GM20000 (cell line): ENCODE results near the gene SNX7.
A peak's percentile ranks its signal among the peaks of the same experiment; 100 is the strongest.

Experiments
- DNase-seq: peaks from one replicate; pipeline ENCODE4 v3.0.0; 2012; ENCODE audit warnings: low spot score
- TF ChIP-seq, protein P1 (sequence below): IDR thresholded peaks from 2 replicates; pipeline ENCODE4 v1.5.1; 2012; ENCODE audit warnings: mild to moderate bottlenecking, control low read depth; ENCODE audit errors: extremely low read depth, missing control alignments

Gene SNX7

GRCh38 chr1:98766255-98766654, 104.7 kb downstream of the SNX7 start:
- DNase-seq, result peak; percentile 2
- TF ChIP-seq, protein P1, sequence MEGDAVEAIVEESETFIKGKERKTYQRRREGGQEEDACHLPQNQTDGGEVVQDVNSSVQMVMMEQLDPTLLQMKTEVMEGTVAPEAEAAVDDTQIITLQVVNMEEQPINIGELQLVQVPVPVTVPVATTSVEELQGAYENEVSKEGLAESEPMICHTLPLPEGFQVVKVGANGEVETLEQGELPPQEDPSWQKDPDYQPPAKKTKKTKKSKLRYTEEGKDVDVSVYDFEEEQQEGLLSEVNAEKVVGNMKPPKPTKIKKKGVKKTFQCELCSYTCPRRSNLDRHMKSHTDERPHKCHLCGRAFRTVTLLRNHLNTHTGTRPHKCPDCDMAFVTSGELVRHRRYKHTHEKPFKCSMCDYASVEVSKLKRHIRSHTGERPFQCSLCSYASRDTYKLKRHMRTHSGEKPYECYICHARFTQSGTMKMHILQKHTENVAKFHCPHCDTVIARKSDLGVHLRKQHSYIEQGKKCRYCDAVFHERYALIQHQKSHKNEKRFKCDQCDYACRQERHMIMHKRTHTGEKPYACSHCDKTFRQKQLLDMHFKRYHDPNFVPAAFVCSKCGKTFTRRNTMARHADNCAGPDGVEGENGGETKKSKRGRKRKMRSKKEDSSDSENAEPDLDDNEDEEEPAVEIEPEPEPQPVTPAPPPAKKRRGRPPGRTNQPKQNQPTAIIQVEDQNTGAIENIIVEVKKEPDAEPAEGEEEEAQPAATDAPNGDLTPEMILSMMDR, result no peak

- TF ChIP-seq, protein P1, result no peak
- DNase-seq, result no peak
Observed at GRCh38 chr1:98769162-98769561, 107.6 kb downstream of the SNX7 start.

GRCh38 chr1:98781906-98782305, 120.4 kb downstream of the SNX7 start:
- DNase-seq, result no peak
- TF ChIP-seq, protein P1, result no peak

- DNase-seq, result no peak
- TF ChIP-seq, protein P1, result no peak
Observed at GRCh38 chr1:98783821-98784220, 122.3 kb downstream of the SNX7 start.

GRCh38 chr1:98791498-98791897, 130.0 kb downstream of the SNX7 start:
- TF ChIP-seq, protein P1, result no peak

GRCh38 chr1:98792123-98792522, 130.6 kb downstream of the SNX7 start:
- no peak for DNase-seq
- TF ChIP-seq, protein P1, result no peak

More at GRCh38 chr1:98791498-98791897, 130.0 kb downstream of the SNX7 start:
- DNase-seq, result no peak

DNA sequence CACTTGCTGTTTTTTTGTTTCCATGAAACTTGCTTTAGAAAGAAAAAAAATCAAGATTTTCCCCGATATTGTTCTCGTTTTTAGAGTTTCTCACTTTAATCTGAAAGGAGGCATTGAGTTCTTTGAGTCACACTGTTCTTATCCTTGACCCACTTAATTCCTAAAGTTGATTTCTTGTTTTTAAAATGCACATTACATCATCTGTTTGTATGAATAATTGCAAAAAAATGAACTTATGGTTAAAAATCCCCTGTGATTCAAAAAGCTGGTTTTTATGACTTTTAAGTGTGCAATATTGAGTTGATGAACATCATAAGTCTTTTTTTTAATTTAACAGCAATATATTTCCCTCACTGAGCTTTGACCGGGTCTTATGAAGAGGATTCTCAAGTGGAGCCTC, 131.6 kb downstream of the SNX7 start:
- no peak for DNase-seq
- TF ChIP-seq, protein P1, result no peak
